Heart left ventricle (tissue), 13 donors: ENCODE measurements around the gene SCYGR2.

ENCODE experiments used
- CTCF ChIP-seq, 12 donors: fragments of 200-600 bp; sonication (generic) in 4 of 12; IDR thresholded peaks; one replicate each; pipeline versions ENCODE4 v1.5.0 to v1.8.0; 2018 to 2022; ENCODE audit warnings: antibody characterized with exemption in 12 of 12, mild to moderate bottlenecking in 5 of 12
- POLR2A ChIP-seq, 2 donors: fragments of 450-650 bp; IDR thresholded peaks; one replicate each; pipeline ENCODE4 v1.6.1; 2017; ENCODE audit warnings: antibody characterized with exemption in 2 of 2, mild to moderate bottlenecking in 2 of 2, moderate library complexity in 2 of 2
- donor health status: ischemic (EF 13 %, LVEDD 7.1; RV severe dilation, severe dysfunction).
- donor health status: DM: no; HTN: yes; CAD: no.
- donor health status: DM: no; HTN: no; CAD: no.
- donor health status: ischemic (EF 25% LVEDD 6.9; RV normal size, moderate dysfunction).
- donor health status: ischemic (EF 25% LVEDD 5.7; RV mildly dilated, moderate dysfunction).
- donor health status: ischemic (EF 35%, LVEDD 5.7; RV mildly dilated, moderate dysfunction).
- donor health status: nonischemic (EF 11% LVEDD 7.7; RV severe dilation, severe dysfunction).
- donor health status: DM: yes; HTN: yes; CAD: no.
- donor health status: PGD.
- donor health status: ischemic (EF 29% LVEDD 5.4; RV normal size, mild dysfunction).
- donor health status: nonischemic (EF 23%, LVEDD 6.1; RV moderate dilation, normal function).

GRCh38 chr2:227579791-227580190 lies 18.9 kb upstream of the SCYGR2 start:
- TF ChIP-seq POLR2A (IDR thresholded peaks at IDR 0.05) (no peak), CTCF (IDR thresholded peaks at IDR 0.05) (no peak)
